GM18867 (cell line): ENCODE measurements around the gene ACOT8.
"Not testable (repeated sequence)": the region's sequence is repeated elsewhere in the genome, so short reads cannot be mapped to it uniquely, and the experiment has no call there.

Source experiments
- ATAC-seq: cut with Tn5 transposase; IDR thresholded peaks from one replicate; pipeline ENCODE4 v1.9.1; 2021; ENCODE audit warnings: mild to moderate bottlenecking, moderate library complexity; ENCODE audit not compliant: unreplicated experiment

The ACOT8 gene

DNA sequence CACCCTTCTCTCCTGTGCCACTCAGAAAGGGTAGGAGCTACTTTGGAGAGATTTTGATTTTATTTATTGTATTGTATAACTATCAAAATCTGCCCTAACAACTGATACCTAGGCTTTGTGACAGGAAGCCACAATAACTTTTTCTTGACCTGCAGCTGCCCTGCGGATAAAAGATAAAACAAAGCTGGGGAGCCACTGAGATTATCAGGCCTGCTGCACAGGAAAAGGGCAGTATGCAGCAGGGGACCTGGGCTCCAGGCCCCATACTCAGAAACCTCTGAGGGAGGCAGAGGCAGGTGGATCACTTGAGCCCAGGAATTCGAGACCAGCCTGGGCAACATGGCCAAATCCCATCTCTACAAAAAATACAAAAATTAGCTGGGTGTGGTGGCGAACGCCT lies 24.6 kb downstream of the ACOT8 start:
- no peak for ATAC-seq

- not testable (repeated sequence) for ATAC-seq
Measured at GRCh38 chr20:45829673-45830106, 27.5 kb downstream of the ACOT8 start.

DNA sequence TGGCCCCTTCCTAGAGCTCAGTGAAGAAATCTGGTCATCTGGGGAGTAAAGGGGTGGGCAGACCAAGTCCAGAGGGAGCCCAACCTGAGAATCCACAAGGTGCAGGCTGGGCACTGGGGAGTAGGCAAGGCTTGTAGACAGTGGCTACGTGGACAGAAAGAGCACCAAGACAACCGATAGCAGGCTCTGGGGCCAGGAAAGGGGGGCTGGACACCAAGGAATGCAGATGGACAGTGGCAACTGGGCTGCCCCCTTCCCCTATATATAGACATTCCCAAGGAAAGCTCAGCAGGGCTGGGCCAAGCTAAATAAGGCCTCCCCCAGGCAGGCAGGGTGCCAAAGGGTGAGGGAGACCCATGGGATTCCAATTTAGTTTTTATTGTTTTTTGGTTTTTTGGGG lies 28.6 kb downstream of the ACOT8 start:
- ATAC-seq, result no peak

DNA sequence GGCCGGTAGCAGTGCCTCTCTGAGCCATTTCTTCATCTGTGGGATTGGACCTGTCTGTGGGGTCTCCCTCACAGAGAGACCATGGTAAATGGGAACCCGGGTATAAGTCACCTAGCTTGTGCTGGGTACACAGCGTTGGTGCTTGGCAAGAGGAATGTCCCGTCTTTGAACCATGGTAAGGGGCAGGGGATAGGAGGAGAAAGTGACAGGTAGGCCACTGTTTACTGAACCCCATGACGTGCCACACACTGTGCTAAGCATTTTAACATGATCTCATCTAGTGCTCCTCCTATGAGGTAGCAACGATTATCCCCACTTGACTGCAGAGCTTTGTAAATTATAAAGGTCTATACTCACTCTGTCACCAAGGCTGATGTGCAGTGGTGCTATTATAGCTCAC lies 29.5 kb downstream of the ACOT8 start:
- ATAC-seq, result no peak

DNA sequence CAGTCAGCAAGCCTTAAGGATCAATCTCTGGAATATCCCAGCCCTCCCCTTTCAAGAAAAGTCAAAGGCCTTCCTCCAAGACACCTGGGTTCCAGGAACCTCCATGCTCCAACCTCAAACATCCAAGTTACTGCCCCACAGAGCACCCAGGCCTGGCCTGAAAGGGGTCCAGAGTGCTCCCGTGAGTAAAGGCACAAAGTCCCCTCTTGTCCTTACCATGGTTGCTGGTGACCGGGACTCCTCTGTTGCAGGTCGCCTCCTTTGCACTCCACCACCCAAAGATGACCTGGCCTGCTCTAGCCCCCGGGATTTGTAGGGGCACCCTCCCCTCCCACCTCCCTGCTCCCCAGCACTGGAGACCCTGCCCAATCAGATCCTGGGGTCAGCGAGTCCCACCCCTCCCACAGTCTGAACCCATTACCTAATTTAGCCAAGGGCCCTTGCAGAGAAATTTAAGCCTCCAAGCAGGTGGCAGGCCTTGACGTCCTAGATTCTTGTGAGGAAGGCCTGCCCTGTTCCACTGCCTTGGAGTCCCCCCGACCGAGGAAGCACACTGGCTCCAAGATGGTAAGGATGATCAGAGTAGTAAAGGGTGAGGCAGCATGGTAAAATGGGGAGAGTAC lies 30.1 kb downstream of the ACOT8 start, which contains the start of gene TNNC2:
Gene TNNC2 (minus strand): TSS at position 283 of the 623 bp plus-strand sequence. CDS start 64 bp downstream, at position 219.
- ATAC-seq, result no peak

DNA sequence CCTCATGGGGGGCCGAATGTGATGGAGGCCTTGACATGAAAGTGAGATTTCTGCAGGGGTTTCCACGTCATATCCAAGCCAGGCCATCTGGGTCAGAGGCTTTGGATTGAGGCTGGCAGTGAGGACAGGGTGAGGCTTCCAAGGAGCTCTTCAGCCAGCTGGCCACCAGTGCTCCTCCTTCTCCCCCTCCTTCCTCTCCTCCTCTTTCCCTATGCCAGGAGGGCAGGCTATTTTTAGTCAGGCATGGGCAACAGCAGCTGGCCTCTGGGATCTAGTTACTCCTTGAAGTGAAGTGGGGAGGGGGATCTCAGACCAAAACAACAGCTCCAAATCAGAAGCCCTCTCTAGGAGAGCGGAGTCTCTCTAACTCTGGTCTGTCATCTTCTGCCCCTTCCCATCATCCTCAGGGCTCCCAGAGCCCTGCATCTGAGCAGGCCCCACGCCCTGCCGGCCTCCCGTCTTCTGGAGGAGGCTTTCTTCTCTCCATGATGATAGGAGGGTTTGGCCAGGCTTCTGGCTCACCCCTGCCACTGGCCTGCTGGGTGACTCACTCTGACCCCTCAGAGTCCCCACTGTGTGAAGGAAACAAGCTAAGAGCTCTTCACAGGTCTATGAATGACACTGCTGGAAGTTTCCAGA lies 30.7 kb downstream of the ACOT8 start:
- no peak for ATAC-seq

GRCh38 chr20:45823949-45824835 lies 33.0 kb downstream of the ACOT8 start:
- no peak for ATAC-seq

DNA sequence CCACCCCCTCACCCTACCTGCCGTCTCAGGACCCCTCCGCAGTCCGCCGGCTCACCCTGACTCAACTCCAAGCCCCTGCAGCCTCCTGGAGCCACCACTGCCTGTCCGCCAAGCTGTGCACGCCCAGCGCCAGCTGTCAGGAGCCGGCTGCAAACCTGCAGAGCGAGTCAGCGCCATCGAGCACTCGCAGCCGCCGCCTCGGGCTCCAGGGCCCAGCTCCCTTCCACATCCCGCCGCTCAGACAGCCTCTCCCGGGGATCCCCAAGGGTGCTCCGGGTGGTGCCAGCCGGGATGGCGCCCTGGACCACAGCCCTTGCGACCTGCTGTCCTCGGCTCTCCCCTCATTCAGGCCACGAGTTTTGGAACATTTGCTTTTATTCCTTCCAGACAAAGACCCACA lies 34.3 kb downstream of the ACOT8 start:
- ATAC-seq, result no peak

- no peak for ATAC-seq
Measured at GRCh38 chr20:45821947-45822346, 35.2 kb downstream of the ACOT8 start.

- ATAC-seq, result no peak
Measured at GRCh38 chr20:45819466-45819865, 37.7 kb downstream of the ACOT8 start.

- ATAC-seq, result no peak
Measured at GRCh38 chr20:45818239-45818638, 39.0 kb downstream of the ACOT8 start.

GRCh38 chr20:45817376-45818194 lies 39.6 kb downstream of the ACOT8 start:
- ATAC-seq, result no peak

- no peak for ATAC-seq
Measured at GRCh38 chr20:45816951-45817350, 40.2 kb downstream of the ACOT8 start.

- ATAC-seq, result no peak
Measured at GRCh38 chr20:45814314-45814713, 42.9 kb downstream of the ACOT8 start.

DNA sequence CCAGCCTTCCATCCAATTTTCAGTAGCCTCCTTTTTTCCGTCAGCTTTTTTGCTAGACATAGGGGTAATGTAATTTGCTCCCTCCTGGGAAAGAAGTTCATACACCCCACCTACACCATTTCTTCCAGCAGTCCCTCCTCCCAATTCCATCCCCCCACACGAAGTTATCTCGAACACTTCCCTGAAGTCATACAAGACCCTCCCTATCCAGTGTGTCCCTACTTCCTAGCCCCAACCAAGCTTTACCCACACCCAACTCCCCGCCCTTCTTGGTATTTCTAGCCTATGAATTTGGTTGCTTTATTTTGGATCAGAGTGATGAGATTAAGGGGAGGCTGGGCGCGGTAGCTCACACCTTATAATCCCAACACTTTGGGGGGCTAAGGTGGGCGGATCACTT lies 43.7 kb downstream of the ACOT8 start:
- ATAC-seq, result no peak

DNA sequence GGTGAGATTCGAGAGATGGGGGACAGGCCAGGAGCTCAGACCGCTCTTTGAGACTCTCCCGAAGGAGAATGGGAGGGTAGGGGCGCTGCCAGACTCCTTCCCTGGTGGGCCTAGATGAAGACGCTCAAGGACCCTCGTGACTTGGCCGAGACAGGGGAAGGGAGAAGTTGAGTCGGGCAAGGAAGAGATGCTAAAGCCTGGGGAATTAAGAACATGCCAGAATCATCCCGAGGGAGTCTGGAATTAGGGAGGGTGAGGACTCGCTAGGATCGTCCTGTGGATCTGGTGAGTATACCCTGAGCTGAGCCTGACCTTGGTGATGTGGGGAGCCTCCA lies 44.2 kb downstream of the ACOT8 start:
- no peak for ATAC-seq

GRCh38 chr20:45812157-45813005 lies 44.8 kb downstream of the ACOT8 start, which contains the start of gene UBE2C:
TSS of gene UBE2C (plus strand) at chr20:45812644. CDS start at chr20:45812696, 52 bp downstream.
- ATAC-seq, result peak; percentile 97

DNA sequence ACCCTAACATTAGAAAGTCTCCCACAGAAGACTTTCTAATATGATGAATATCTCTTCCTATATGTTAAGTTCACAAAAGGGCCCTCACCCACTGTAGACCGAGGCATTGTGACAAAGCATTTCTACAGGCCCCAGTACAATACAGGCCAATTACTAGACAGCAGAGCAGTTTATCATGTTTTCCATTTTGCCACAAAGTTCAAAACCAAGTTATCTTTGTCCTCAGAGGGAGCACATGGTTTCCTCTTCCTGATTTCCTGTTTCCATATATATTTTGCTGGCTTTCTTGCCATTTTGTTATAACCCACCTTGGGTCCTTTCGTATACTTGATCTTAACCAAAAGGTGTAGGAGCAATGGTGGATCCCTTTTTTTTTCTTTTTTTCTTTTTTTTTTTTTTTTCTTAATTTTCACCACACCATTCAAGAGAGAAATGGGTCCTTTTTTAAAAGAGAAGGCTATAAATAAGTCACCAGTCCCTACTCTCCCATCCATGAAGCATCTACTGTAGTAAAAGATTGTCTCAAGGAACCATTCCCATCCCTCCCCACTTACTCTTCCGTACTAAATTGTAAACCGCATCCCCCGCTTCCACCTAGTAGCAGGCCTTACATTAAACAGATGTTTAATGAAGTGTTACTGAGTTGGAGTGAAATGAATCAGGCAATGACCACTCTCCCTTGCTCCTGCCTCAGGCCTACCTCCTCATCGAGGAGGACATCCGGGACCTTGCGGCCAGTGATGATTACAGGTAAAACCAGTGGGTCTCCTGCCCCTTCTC lies 46.8 kb downstream of the ACOT8 start:
- ATAC-seq, result no peak

DNA sequence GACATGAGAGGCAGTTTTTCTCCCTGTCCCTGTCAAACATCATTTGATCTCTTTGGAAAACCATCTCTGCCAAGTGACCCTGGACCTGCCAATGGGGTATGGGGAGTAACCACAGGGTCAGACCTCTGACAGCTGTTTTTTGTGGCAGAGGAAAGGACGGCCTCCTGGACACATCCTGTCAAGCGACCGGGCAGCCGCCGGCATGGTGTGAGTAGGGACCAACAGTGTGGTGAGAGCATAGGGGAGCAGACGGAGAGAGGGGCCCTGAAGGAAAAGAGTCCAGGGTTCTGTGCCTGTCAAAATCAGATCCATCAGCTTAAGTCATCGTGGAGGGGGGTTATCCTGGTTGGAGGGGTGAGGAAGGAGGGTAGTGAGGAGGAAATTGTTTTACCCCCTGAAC lies 55.3 kb downstream of the ACOT8 start:
- ATAC-seq, result no peak
